ENCODE results near the gene RBMS3.
"Not testable (repeated sequence)": the region's sequence is repeated elsewhere in the genome, so short reads cannot be mapped to it uniquely, and the experiment has no call there.

RBMS3 gene

DNA sequence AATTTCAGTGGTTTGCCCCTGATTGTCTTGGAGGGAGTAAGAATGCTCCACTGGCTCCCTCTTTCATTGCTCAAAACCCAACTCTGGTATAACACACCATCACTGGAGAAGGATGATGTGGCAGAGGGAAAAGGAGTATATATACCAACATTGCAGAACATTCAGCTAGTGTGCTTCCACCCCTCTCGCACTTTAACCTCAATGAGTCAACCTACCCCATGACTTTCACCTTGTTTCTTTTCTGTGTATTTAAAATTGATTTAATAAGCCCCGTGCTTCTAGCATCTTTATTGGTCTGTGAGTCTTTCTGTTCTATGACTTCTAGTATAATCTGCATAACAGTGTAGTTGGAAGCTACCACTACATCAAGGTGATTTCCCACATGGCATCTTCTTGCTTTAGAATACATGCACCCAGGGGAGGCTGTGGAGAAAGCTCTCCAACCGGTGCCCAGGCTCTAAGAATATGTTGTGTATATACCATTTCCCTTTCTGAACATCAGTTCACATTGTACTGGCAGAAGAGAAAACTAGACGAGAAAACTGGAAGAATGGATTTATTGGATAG, 730.4 kb downstream of the RBMS3 start:
- in situ Hi-C loops (cut with HindIII; ENCODE audit: low pct_ligation_motif_present, low pct_unique_long_range_greater_than_20kb, low sequenced_read_pairs) = no loop called here
- no peak for DNase-seq

DNA sequence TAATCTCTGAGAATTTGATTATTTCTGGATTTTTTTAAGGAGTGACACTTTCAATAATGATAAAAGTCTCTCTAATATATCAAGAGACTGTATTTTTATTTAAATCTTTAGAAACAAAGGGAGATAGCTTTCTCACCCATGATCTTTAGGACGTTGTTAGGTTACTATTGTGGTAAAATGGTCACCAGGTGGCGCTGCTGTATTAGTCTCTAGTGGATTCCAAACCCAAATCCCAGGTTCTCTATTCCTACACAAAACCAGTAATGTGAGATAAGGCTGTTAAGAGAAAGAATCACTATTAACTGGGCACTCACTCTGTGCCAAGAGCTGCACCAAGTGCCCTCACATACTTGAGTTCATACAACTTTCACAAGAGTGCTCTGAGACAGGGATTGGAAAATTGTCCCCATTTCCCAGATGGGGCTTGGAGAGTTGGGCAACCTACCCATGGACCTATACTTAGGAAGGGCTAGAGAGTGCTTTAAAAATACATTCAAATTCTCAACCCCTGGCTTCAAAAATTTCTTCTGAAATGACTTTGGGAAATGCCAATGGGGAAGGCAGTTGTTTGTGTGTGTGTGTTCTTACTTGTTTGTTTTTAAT, 732.2 kb downstream of the RBMS3 start:
- in situ Hi-C loops (cut with HindIII; ENCODE audit: low pct_ligation_motif_present, low pct_unique_long_range_greater_than_20kb, low sequenced_read_pairs) = no loop called here
- DNase-seq = peak; percentile 58

DNA sequence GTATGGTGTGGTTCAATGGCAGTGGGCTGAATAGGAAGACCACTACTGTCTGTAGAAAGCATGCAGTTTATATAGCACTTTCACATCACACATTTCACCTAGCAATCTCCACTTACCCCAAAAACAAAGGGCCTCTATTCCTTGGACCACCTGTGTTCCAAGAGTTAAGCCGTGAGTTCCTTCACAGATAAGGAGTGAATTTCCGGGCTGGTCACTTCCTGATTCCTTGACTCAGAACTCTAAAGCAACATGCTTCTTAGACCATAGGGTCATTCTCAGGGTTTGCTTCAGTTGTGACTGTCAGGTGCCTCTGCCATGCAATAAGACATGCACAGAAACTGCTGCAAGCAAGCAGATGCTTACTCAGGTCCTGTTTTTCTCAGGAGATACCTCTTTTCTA, 737.0 kb downstream of the RBMS3 start:
- in situ Hi-C loops (cut with HindIII; ENCODE audit: low pct_ligation_motif_present, low pct_unique_long_range_greater_than_20kb, low sequenced_read_pairs) = no loop called here
- DNase-seq = no peak

DNA sequence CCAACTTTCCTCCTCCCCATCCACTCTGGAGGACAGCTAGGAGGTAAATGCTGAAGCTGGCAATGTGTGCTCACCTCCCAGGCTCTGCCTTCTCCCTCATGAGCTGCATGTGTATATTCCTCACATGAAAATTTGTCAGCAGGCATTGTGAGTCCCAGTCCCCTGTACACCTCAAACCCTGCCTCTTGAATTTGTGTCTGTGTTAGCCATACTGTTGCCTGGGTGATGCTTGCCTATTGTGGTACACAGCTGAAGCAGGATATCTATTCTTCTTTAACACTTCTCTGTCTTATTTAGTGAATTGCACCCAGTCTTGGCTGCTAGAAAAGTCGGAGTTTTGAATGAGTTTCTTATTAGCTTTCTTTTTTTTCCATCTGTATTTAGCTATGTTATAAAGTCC, 739.5 kb downstream of the RBMS3 start:
- DNase-seq = no peak
- in situ Hi-C loops (cut with HindIII; ENCODE audit: low pct_ligation_motif_present, low pct_unique_long_range_greater_than_20kb, low sequenced_read_pairs) = no loop called here

DNA sequence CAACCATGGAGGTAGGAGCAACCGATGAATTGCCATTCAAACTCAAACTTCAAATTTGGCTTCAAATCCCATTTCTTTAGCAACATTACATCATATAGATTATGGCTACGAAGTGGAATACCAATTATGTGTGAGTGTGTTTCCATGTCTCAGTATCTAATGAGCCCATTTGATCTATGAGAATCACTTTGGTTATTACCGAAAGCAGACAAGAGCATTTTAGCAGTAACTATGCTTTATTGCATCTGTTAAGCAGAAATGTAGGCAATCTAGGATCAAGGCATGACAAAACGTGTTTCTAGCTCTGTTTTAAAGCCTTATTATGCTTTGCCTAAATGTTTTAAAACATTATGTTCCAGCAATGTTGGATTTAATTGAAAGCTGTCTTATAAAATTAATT, 743.6 kb downstream of the RBMS3 start:
- DNase-seq = no peak
- in situ Hi-C loops (cut with HindIII; ENCODE audit: low pct_ligation_motif_present, low pct_unique_long_range_greater_than_20kb, low sequenced_read_pairs) = no loop called here

DNA sequence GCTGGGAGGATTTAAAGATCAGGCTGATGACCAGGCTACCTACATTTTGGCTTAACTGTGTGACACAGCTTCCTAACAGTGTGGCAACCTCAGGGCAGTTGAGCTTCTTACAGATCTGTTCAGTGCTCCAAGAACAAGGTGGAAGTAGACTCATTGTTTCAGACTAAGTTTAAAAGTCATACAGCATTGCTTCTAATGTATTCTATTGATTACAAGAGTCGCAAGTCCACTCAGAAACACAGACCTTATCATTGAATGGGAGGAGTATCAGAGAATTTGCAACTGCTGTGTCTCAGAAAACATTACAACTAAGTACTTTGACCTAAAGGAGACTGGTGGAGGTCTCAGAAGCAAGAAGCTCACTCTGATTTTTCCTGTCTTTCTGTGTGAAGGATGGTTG, 746.0 kb downstream of the RBMS3 start:
- in situ Hi-C loops (cut with HindIII; ENCODE audit: low pct_ligation_motif_present, low pct_unique_long_range_greater_than_20kb, low sequenced_read_pairs) = no loop called here
- no peak for DNase-seq

DNA sequence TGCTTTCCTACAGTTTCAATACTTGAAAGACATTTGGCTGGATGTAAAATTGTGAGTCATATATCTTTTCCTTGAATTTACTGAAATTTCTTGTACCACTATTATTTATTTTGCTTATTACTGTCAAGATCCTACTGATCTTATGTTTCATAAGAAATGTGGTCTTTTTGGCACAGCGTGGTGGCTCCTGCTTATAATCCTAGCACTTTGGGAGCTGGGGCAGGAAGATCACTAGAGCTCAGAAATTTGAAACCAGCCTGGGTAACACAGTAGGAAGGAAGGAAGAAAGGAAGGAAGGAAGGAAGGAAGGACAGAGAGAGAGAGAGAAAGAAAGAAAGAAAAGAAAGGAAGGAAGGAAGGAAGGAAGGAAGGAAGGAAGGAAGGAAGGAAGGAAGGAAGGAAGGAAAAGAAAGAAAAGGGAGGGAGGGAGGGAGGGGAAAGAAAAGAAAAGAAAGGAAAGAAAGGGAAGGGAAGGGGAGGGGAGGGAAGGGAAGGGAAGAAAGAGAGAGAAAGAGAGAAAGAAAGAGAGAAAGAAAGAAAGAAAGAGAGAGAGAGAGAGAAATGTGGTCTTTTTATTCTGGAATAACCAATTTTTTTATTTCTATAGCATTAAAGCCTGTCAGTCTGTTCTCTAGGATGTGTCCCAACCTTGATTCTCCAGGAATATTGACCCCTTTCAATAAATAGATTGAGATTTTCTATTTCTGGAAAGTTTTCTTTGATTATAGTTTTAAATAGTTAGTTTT, 753.5 kb downstream of the RBMS3 start:
- in situ Hi-C loops (cut with HindIII; ENCODE audit: low pct_ligation_motif_present, low pct_unique_long_range_greater_than_20kb, low sequenced_read_pairs) = no loop called here
- DNase-seq = no peak

DNA sequence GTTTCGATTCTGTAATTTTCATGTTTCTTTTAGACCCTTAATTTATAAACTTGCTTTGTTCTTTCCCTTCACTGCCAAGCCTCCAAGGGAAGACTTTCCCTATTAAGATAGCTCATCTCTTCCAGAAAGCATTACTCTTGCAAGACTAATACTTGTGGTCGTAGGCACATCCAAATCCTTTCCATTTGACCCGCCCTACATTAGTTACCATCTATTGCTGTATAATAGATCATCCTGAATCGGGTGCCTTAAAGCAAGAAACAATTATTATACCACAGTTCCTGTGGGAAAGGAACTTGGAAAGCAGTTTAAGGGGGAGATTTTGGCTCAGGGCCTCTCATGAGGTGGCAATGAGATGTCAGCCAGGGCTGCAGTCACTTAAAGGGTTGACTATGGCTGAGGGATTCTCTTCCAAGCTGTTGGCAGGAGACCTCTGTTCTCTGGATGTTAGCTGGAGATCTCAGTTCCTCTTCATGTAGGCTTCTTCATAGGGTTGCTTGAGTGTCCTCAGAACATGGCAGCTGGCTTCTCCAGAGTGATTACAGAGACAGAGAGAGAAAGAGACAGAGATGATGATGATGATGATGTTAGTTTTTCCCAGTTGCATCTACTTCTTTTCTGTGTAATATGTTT, 755.2 kb downstream of the RBMS3 start:
- no peak for DNase-seq
- in situ Hi-C loops (cut with HindIII; ENCODE audit: low pct_ligation_motif_present, low pct_unique_long_range_greater_than_20kb, low sequenced_read_pairs) = no loop called here

DNA sequence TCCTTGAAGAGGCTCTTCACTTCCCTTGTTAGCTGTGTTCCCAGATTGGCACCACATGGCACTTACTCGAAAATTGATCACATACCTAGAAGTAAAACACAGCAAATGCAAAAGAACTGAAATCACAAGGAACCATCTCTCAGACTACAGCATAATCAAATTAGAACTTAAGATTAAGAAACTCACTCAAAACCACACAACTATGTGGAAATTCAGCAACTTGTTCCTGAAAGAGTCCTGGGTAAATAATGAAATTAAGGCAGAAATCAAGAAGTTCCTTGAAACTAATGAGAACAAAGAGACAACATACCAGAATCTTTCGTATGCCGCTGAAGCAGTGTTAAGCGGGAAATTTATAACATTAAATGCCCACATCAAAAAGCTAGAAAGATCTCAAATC, 759.3 kb downstream of the RBMS3 start:
- no peak for DNase-seq
- in situ Hi-C loops (cut with HindIII; ENCODE audit: low pct_ligation_motif_present, low pct_unique_long_range_greater_than_20kb, low sequenced_read_pairs) = no loop called here

DNA sequence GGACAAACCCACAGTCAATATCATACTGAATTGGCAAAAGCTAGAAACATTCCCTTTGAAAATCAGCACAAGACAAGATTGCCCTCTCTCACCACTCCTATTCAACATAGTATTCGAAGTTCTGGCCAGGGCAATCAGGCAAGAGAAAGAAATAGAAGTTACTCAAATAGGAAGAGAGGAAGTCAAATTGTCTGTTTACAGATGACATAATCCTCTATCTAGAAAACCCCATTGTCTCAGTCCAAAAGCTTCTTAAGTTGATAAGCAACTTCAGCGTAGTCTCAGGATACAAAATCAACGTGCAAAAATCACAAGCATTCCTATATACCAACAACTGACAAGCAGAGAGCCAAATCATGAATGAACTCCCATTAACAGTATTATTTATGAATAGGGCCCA, 760.6 kb downstream of the RBMS3 start:
- in situ Hi-C loops (cut with HindIII; ENCODE audit: low pct_ligation_motif_present, low pct_unique_long_range_greater_than_20kb, low sequenced_read_pairs); DNase-seq: not testable (repeated sequence)

DNA sequence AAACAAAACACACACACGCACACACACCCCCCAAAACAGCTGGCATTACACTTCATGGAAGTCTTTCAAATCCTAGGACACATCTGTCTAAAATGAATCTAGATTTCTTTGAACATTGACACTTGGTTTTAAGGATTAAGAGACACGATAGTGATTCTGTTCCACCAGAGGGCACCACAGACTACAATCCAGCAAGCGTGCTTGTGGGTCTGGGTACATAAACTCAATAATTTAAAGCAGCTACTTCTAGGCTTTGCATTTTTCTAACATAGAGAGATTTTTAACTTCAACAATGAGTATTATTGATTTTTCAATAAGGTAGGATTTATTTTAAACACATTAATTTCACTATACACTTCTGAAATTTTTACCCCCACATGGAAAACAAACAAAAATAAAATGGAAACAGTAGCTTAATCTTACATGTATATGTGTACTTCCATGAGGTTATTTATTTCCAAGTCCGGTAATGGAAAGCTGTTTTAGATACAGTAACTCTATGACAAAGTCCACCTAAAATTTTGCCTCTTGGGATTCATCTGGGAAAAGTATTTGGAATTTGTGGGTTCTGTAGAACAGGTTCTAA, 761.5 kb downstream of the RBMS3 start:
- in situ Hi-C loops (cut with HindIII; ENCODE audit: low pct_ligation_motif_present, low pct_unique_long_range_greater_than_20kb, low sequenced_read_pairs) = no loop called here

DNA sequence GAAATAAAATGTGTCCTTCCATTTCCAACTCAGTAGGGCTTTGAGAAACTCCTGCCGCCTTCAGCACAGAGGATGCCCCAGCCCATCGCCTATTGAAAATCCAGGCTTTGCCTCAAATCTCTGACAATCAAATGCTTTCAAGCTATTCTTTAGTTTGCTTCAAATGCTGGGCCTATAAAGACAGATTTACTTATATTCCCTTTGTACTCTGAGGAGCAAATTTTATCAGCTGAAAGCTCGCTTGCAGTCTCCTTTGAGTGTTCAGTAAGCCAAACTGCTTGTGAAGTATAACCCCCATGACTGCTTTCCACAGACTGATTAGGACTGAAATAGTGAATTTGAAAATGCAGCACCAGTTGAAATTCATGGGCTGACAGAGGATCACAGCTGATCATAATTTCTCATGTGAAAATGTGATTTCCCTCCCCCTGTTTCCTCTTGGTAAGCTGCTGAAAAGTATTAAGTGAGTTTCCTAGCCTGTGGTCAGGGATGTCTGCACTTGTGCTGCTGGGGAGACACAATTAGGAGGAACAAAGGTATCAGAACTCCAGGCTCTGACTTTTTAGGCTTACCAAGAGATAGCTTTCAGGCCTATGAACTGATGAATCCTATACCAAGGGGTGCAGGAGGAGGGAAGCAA, 762.2 kb downstream of the RBMS3 start:
- no peak for DNase-seq
- in situ Hi-C loops (cut with HindIII; ENCODE audit: low pct_ligation_motif_present, low pct_unique_long_range_greater_than_20kb, low sequenced_read_pairs) = no loop called here

More for the DNA sequence above, 761.5 kb downstream of the RBMS3 start:
- DNase-seq = peak; percentile 71

DNA sequence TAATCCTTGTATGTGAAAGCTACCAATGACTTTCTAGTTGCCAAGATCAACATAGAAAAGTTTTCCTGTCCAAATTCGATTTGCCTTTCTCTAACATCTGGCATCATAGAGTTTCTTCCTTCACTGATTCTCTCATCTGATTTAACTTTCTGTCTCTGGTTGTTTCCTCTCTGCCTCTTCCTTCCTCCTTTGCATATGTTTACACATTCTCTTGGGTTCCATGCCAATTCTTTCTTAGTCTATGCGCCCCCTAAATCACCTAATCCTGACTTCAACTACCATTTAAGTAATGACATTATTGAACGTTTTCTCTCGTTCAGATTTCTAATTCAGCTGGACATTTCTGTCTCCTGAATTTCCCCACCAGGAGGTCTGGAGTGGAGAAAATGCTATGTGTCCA, 763.6 kb downstream of the RBMS3 start:
- no peak for DNase-seq
- in situ Hi-C loops (cut with HindIII; ENCODE audit: low pct_ligation_motif_present, low pct_unique_long_range_greater_than_20kb, low sequenced_read_pairs) = no loop called here

DNA sequence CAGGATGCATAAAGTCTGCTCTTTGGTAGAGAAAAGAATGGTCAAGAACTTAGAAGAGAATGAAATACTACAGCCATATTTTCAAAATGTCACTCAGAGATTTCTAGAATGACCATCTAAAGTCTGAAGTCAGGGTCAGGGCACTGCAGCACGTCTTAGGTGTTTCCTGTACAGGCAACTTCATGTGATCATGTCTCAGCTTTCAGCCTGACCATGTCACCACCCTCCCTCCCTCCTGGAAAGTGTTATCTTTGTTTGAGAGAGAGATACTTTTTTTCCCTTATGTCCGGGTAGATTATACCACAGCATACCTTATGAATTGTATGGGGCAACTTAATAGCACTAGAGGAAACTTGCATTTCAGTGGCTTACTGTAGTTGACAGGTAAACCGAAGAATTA, 767.6 kb downstream of the RBMS3 start:
- DNase-seq = no peak
- in situ Hi-C loops (cut with HindIII; ENCODE audit: low pct_ligation_motif_present, low pct_unique_long_range_greater_than_20kb, low sequenced_read_pairs) = no loop called here

DNA sequence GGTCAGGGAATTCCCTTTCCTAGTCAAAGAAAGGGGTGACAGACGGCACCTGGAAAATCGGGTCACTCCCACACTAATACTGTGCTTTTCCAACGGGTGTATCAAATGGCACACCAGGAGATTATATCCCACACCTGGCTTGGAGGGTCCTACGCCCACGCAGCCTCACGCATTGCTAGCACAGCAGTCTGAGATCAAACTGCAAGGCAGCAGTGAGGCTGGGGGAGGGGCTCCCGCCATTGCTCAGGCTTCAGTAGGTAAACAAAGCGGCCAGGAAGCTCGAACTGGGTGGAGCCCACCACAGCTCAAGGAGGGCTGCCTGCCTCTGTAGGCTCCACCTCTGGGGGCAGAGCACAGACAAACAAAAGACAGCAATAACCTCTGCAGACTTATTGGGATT, 769.2 kb downstream of the RBMS3 start:
- in situ Hi-C loops (cut with HindIII; ENCODE audit: low pct_ligation_motif_present, low pct_unique_long_range_greater_than_20kb, low sequenced_read_pairs); DNase-seq: not testable (repeated sequence)

DNA sequence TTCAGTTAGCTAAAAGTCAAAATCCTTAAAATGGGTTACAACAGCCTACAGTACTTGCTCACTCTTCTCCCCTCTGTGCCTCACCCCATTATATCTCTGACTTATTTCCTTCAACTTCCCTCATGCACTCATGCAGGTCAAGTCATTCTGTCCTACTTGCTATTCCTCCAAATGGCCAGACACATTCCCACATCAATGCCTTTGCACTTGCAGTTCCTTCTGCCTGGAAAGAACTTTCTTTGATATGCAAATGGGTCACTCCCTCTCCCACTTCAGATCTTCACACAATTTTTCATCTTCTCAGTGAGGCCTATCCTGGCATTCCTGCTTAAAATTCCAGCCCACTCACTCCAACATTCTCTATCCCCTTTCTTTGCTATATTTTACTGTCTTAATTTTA, 778.4 kb downstream of the RBMS3 start:
- in situ Hi-C loops (cut with HindIII; ENCODE audit: low pct_ligation_motif_present, low pct_unique_long_range_greater_than_20kb, low sequenced_read_pairs) = no loop called here

More for the DNA sequence above, 778.4 kb downstream of the RBMS3 start:
- no peak for DNase-seq
